Brain pericyte (primary cell): ENCODE measurements around the gene ARL3.
A peak's percentile ranks its signal among the peaks of the same experiment; 100 is the strongest.
"Not testable (repeated sequence)": the region's sequence is repeated elsewhere in the genome, so short reads cannot be mapped to it uniquely, and the experiment has no call there.

ENCODE experiments used
- DNase-seq: peaks from one replicate; pipeline ENCODE4 v3.0.0-alpha.2; 2012; ENCODE audit warnings: low read depth, low spot score

Gene ARL3

DNA sequence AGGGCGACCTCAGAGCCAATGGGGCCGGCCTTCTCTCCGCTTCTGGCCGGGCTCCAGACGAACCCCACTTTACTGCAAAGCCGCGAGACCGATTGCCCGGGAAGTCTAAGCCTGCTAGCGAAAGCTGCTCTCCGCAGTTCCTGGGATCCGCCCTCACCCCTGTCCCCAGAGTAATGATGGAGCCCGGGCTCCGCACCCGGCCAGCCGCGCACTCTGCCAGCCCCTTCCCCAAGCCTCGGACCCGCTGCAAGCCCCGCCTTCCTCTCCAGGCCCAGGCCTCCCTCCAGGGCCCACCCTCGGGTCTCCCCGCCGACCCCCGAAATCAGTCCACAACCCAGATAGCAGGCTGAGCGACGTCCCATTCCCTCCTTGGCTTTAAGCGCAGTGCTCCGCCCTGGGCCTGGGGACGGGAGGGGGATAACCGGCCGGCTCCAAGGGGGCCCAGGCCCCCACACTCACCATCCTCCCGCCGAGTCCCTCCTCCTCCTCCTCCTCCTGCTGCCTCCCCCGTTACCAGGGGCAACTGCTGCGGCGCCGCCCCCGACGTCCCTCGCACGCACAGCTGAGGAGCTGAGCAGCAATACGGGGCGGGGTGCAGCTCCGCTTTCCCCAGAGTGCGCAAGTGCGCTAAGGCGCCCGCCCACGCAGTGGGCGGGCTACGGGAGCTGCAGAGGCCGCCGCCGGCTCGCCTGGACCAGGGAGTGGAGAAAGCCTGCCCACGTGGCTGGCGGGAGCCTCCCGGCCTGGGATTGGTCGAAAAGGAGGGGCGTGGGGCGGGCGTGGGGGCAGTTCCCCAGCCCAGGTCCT is at the start of gene ARL3:
Gene ARL3, minus strand, starts transcription at position 584 of the 807 bp plus-strand sequence. Its CDS starts 122 bp downstream, at position 462.
- peak; percentile 92 for DNase-seq

DNA sequence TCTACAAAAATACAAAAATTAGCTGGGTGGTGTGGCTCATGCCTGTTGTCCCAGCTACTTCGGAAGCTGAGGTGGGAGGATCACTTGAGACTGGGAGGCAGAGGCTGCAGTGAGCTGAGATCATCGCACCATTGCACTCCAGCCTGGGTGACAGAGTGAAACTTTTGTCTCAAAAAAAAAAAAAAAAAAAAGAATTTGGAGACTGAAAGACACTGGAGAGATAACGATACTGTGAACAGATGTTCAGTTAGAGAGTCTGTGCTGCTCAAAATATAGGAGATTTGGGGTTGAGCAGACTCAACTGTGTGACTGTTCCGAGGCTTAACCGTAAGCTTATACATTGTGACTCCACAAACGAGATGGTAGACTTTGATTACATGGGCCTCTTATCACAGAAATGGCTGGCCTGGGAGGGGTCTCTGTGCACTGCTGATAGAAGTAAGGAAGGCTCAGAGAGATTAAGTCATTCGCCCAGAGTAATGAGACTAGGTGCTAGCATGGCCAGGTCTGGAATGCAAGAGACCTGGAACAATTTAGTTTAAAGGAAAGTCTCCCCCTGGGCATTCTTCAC is 48.9 kb upstream of the ARL3 start:
- DNase-seq = no peak

- no peak for DNase-seq
These were observed 48.3 kb upstream of the ARL3 start for GRCh38 chr10:102762401-102763015.

DNA sequence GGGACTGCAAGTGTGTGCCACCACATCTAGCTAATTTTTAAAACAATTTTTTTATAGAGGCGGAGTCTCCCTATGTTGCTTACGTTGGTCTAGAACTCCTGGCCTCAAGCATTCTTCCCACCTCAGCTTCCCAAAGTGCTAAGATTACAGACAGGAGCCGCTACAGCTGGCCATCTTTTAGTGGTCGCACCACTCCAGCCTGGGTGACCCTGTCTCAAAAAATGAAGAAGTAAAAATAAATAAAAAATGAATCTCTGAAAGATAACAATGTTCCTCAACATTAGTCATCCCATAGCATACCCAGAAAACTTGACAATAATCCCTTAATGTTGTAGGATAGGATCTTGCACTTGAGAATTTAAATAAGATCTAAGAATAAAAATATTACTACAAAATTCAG is 47.8 kb upstream of the ARL3 start:
- no peak for DNase-seq

GRCh38 chr10:102759497-102760210 is 45.5 kb upstream of the ARL3 start:
- no peak for DNase-seq

GRCh38 chr10:102758933-102759262 is 44.7 kb upstream of the ARL3 start:
- DNase-seq = not testable (repeated sequence)

GRCh38 chr10:102758240-102758932 is 44.2 kb upstream of the ARL3 start:
- DNase-seq = no peak

GRCh38 chr10:102757323-102757722 is 43.1 kb upstream of the ARL3 start:
- no peak for DNase-seq

GRCh38 chr10:102753718-102754117 is 39.5 kb upstream of the ARL3 start:
- DNase-seq = no peak

- peak; percentile 47 for DNase-seq
These were observed 38.9 kb upstream of the ARL3 start for GRCh38 chr10:102752934-102753664.

DNA sequence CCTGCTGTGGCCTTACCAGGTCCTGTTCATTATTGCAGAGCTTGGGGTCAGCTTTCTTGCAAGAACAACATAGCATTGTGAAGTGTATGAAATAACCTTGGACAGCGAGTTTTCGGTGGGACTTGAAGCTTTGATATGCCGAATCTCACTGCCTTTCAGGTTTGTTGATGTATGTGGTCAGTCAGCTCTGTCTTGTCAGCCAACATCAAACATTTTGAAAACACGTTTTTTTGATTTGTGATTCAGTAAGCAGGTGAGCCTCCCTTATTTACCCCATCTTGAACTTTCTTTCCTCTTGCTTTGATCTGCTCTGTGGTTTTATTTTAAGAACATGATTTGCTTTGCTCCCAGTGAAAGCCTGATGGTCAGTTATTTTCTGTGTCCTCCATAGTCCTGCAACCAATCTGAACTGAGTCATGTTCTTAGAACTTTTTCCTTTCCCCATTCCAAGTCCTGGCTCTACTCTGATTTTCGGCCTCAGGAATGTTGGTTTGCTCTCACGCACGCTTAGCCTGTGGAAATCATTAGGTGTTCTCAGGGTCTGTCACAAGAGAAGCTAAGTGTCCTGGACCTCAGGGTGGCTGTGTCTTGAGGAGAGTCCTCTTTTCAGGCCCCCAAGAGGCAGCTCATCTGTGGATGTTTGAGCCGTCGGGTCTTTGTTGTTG is 38.2 kb upstream of the ARL3 start:
- no peak for DNase-seq

DNA sequence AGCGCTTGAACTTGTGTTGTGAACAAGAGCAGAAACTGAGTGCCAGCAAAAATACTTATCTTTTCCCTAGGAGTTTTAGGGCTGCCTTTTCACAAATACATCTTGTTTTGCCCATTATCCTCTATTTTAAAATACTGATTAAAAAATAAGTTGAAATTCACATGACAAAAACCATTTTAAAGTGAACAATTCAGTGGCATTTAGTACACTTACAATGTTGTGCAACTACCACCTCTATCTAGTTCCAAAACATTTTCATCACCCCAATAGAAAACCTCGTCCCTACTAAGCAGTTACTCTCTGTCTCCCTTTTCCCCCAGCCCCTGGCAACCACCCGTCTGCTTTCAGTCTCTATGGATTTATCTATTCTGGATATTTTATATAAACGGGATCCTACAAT is 31.0 kb upstream of the ARL3 start:
- DNase-seq = no peak

DNA sequence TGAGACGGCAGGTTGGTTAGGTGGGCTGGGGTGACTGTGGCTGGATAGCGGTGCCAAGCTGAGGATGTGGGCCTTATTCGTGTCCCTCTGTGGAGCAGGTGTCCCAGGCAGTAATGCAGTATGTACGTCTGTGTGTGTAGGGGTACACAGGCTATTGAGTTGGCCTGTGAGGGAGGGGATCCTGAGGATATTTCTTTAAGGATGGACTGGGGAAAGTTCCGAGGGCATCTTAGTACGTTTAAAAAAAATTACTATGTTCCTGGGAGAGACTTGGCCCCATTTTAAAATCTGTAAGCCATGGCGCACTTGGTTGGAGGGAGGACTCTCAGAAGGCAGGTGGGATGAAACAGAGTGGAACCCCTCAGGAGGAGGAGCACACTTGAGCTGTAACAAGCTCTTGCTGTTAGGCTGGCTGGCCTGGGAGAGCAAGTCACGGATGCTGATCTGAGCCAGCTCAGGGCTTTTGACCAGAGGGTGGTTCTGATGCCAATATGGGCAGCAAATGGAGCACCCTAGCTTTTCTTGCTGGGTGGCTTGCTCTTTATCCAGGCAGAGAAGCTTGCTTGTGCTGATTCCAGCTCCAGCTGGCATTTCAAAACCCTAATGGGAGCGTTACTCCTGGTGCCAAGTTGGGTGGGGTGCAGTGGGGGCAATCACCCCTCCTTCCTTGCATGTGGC is 30.3 kb upstream of the ARL3 start:
- no peak for DNase-seq

DNA sequence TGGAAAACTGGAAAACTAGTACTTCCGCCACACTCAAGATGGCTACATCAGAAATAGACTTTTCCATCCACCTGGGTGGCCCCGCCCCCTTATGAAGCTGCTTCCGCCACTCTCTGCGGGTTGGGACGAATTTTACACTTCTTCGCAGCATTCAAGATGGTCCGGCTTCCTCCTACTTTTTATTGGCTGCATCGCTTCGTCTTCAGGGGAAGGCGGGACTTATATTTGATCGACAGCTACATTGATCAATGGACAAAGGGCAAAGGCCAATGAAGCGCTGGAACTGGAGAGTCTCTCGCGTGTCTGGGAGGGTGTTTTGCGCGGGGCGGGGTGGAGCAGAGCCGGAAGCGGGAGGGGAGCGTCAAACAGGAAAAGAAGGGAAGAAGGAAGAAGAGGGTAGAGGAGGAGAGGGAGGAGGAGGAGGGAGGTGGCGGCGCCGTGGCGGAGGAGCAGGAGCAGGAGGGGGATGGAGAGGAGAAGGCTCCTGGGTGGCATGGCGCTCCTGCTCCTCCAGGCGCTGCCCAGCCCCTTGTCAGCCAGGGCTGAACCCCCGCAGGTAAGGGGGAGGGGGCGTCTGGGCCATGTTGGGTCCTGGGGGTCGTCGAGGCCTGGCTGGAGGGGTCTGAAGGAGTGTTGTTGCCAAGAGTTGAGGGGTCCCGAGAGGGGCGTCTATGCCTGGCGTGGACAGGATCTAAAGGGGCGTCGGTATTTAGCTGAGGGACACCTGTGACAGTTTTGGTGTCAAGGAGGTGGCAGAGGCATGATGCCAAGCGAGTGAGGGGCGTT is 29.6 kb upstream of the ARL3 start, which contains the start of gene WBP1L:
Gene WBP1L, plus strand, starts transcription at position 361 of the 786 bp plus-strand sequence. Its CDS starts 106 bp downstream, at position 467.
- peak; percentile 98 for DNase-seq

DNA sequence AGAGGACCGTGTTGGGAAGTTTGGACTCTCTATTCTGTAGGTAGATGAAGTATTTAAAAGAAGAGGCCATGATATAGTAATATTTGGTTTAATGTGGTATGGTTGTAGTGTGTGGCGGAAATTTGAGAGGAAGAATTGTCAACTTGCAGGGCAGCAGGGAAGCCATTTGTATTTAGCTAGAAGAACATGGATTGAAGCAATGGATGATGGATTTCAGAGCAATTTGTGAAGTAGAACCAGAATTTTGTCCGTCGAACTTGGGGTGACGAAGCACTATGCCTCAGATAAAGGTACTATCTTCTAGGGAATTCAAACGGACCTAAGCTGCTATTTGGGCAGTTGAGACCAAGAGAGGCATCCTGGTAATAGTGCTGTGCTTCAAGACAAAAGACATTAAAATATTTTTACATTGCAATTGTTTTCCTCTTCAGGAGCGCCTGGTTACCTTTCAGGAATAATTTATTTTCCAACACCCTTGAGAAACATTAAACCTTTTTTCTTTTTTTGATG is 28.9 kb upstream of the ARL3 start:
- DNase-seq = no peak

DNA sequence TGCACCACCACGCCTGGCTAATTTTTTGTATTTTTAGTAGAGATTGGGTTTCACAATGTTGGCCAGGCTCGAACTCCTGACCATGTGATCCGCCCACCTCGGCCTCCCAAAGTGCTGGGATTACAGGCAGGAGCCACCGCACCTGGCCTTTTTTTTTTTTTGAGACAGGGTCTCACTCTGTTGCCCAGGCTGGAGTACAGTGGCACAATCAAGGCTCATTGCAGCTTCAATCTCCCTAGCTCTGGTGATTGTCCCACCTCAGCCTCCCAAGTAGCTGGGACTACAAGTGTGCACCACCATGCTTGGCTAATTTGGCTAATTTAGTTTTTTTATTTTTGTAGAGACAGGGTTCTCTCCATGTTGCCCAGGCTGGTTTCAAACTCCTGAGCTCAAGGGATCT is 28.1 kb upstream of the ARL3 start:
- not testable (repeated sequence) for DNase-seq

- no peak for DNase-seq
These were observed 27.6 kb upstream of the ARL3 start for GRCh38 chr10:102741726-102742237.

- DNase-seq = no peak
These were observed 26.0 kb upstream of the ARL3 start for GRCh38 chr10:102740229-102740628.
